Measurements from ENCODE around the gene OLFML2B.

DNA sequence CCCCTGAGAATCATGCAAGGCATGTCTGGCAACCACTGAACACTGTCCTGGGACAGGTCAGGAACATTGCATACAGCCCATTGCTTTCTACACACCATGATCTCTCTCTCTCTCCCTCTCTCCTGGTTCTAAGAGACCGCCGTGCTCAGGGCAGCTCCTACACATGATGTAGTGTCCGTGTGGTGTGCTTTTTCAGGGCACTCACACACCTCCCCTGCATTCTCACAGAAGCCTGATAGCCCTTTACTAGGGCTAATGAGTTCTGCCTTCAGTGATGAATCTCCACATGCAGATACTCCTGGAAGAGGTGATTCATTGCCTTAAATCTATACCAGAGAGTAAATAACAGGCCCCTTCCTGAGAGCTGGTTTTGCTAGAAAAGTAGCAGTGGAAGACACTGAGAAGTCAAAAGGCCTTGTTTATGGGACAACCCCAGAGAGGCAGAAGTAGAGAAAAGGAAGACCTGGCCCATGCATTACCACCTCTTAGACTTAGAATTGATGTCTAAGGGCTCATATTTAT, 7.2 kb upstream of the OLFML2B start:
- TF ChIP-seq FOXM1 (IDR thresholded peaks at IDR 0.05; ENCODE audit: borderline replicate concordance) (no peak), ARNT (IDR thresholded peaks at IDR 0.05) (no peak), BHLHE40 (IDR thresholded peaks at IDR 0.05; ENCODE audit: borderline replicate concordance) (no peak), NFRKB (IDR thresholded peaks at IDR 0.05) (no peak), ELF4 (IDR thresholded peaks at IDR 0.05) (no peak), LEF1 (IDR thresholded peaks at IDR 0.05; ENCODE audit: borderline replicate concordance) (no peak), CTBP1 (IDR thresholded peaks at IDR 0.05; ENCODE audit: borderline replicate concordance) (no peak)

Data from HEK293T (cell line).